T47D (cell line): Measurements from ENCODE around the gene TUBG1.
"Not testable (repeated sequence)": the region's sequence is repeated elsewhere in the genome, so short reads cannot be mapped to it uniquely, and the experiment has no call there.

Experiments used
- DNase-seq, 2 experiments: peaks; one replicate each; pipeline versions ENCODE4 v3.0.0 to v3.0.0-alpha.2; 2011 to 2012; ENCODE audit warnings: low read depth in 1 of 2, low spot score in 1 of 2
- JUND ChIP-seq: IDR thresholded peaks from 2 replicates; pipeline ENCODE4 v1.6.1; 2012; ENCODE audit warnings: low read depth
- in situ Hi-C: cut with HindIII; loops from 2 replicates; pipeline ENCODE4 v1.10.0; 2016; ENCODE audit warnings: low sequenced_read_pairs, low pct_unique_long_range_greater_than_20kb

TUBG1 gene

GRCh38 chr17:42586514-42587230, 22.8 kb upstream of the TUBG1 start:
- in situ Hi-C loops = no loop called here
- peak in 1 of 2 experiments; percentile 54 for DNase-seq
- TF ChIP-seq JUND = no peak

GRCh38 chr17:42590886-42591285, 18.6 kb upstream of the TUBG1 start:
- in situ Hi-C loops = no loop called here
- no peak for DNase-seq
- TF ChIP-seq JUND = no peak

- no peak for TF ChIP-seq JUND
- no peak for DNase-seq
- in situ Hi-C loops = no loop called here
These were observed 18.1 kb upstream of the TUBG1 start for GRCh38 chr17:42591411-42591810.

- in situ Hi-C loops = no loop called here
- TF ChIP-seq JUND = no peak
These were observed 13.1 kb upstream of the TUBG1 start for GRCh38 chr17:42596386-42596785.

GRCh38 chr17:42598905-42599304, 10.6 kb upstream of the TUBG1 start:
- in situ Hi-C loops = no loop called here
- DNase-seq = no peak
- no peak for TF ChIP-seq JUND

More at GRCh38 chr17:42596386-42596785, 13.1 kb upstream of the TUBG1 start:
- peak in 1 of 2 experiments; percentile 70 for DNase-seq

GRCh38 chr17:42603318-42603717, 6.2 kb upstream of the TUBG1 start:
- no peak for DNase-seq
- in situ Hi-C loops = no loop called here

GRCh38 chr17:42607769-42608168, 1.7 kb upstream of the TUBG1 start:
- in situ Hi-C loops = no loop called here
- DNase-seq = no peak
- TF ChIP-seq JUND = no peak

More at GRCh38 chr17:42603318-42603717, 6.2 kb upstream of the TUBG1 start:
- TF ChIP-seq JUND = no peak

GRCh38 chr17:42608305-42609181, 940 bp upstream of the TUBG1 start:
- no peak for TF ChIP-seq JUND
- in situ Hi-C loops = no loop called here
- DNase-seq = peak in 1 of 2 experiments; percentile 28

GRCh38 chr17:42609814-42610801, 625 bp downstream of the TUBG1 start:
- peak in 1 of 2 experiments; percentile 65 for DNase-seq
- in situ Hi-C loops = not testable (repeated sequence)

- DNase-seq = no peak
- in situ Hi-C loops = no loop called here
- no peak for TF ChIP-seq JUND
These were observed 2.5 kb downstream of the TUBG1 start for GRCh38 chr17:42612013-42612412.

- TF ChIP-seq JUND = no peak
- in situ Hi-C loops = no loop called here
- no peak for DNase-seq
These were observed 4.3 kb downstream of the TUBG1 start for GRCh38 chr17:42613699-42614295.

GRCh38 chr17:42617956-42618431, 8.5 kb downstream of the TUBG1 start:
- in situ Hi-C loops = no loop called here
- peak in 1 of 2 experiments; percentile 35 for DNase-seq
- TF ChIP-seq JUND = no peak
